Endothelial cell of umbilical vein (primary cell): Measurements from ENCODE around the gene RGS7. TPM values are rescaled to one million over a fixed set of nuclear protein-coding genes. Genes with fewer than 3 reads are reported as not detected.
"Not testable (repeated sequence)": the region's sequence is repeated elsewhere in the genome, so short reads cannot be mapped to it uniquely, and the experiment has no call there.

Experiments
- BruUV-seq: library from RNA; stranded (reverse); fragments of 400-500 nt; replicated peaks from 2 replicates; lab custom pipeline; 2021; lab: Mats Ljungman, UMichigan
- CTCF ChIA-PET: fragments of 300-600, 350-600 bp; sonication (Branson Sonifier 250); formaldehyde crosslinking; loops from one replicate; lab custom pipeline; 2021; ENCODE audit warnings: antibody characterized with exemption, inconsistent platforms; lab: Charles Lee
- POLR2A ChIA-PET: fragments of 300-600, 350-600 bp; sonication (Branson Sonifier 250); formaldehyde crosslinking; loops from one replicate; lab custom pipeline; 2021; ENCODE audit warnings: antibody characterized with exemption, inconsistent platforms; lab: Charles Lee
- DNase-seq: peaks from one replicate; pipeline ENCODE4 v3.0.0-alpha.2; 2011; ENCODE audit warnings: low read depth, low spot score
- FAIRE-seq: peaks from 2 replicates; lab custom pipeline; 2011; peaks lifted over from hg19 to GRCh38; lab: Jason Lieb, UNC
- H2AFZ ChIP-seq: 2 replicates; pipeline ENCODE4 v1.6.0; 2012; ENCODE audit warnings: low read depth, low read length, control low read depth, inconsistent platforms
- H3K27ac ChIP-seq: 2 replicates; pipeline ENCODE4 v1.5.1; 2011; ENCODE audit warnings: low read depth, mild to moderate bottlenecking, control low read depth, low read length, moderate library complexity; ENCODE audit not compliant: insufficient read depth
- H3K27me3 ChIP-seq, 2 experiments: 2 replicates each; pipeline versions ENCODE4 v1.6.0 to v1.6.1; 2011; ENCODE audit warnings: low read length in 2 of 2, mixed read lengths in 1 of 2; ENCODE audit not compliant: control insufficient read depth in 2 of 2, insufficient read depth in 2 of 2
- H3K36me3 ChIP-seq, 2 experiments: 2 replicates in 1 of 2; 3 replicates in 1 of 2; pipeline ENCODE4 v1.5.1; 2011; ENCODE audit warnings: low read length in 2 of 2, mild to moderate bottlenecking in 1 of 2, moderate library complexity in 1 of 2; ENCODE audit not compliant: control insufficient read depth in 2 of 2, insufficient read depth in 2 of 2; ENCODE audit errors: extremely low read depth in 1 of 2
- H3K4me1 ChIP-seq: 3 replicates; pipeline ENCODE4 v1.5.1; 2011; ENCODE audit warnings: mild to moderate bottlenecking, low read length; ENCODE audit not compliant: control insufficient read depth, insufficient read depth; ENCODE audit errors: extremely low read depth
- H3K4me2 ChIP-seq: 2 replicates; pipeline ENCODE4 v1.6.1; 2011; ENCODE audit warnings: low read length, control low read depth, mixed read lengths; ENCODE audit not compliant: insufficient read depth
- H3K4me3 ChIP-seq, 3 experiments: fragments of 200-600 bp in 1 of 3; sonication (generic), shearing (Covaris generic) in 1 of 3; replicated peaks in 1 of 3; 2 replicates each; pipeline ENCODE4 v1.5.1; 2011 to 2016; ENCODE audit warnings: control low read depth in 3 of 3, low read length in 3 of 3, mild to moderate bottlenecking in 2 of 3, inconsistent platforms in 1 of 3, low read depth in 1 of 3, moderate library complexity in 1 of 3; ENCODE audit not compliant: insufficient read depth in 1 of 3
- H3K79me2 ChIP-seq: 2 replicates; pipeline ENCODE4 v1.6.0; 2012; ENCODE audit warnings: low read length, inconsistent platforms; ENCODE audit not compliant: control insufficient read depth, insufficient read depth
- H3K9ac ChIP-seq: replicated peaks from 2 replicates; pipeline ENCODE3; 2011; ENCODE audit warnings: low read length, control low read depth; ENCODE audit not compliant: insufficient read depth; ENCODE audit errors: extremely low read depth
- H3K9me1 ChIP-seq: replicated peaks from 3 replicates; pipeline ENCODE4 v1.6.0; 2011; ENCODE audit warnings: mild to moderate bottlenecking, low read length; ENCODE audit not compliant: control insufficient read depth, insufficient read depth; ENCODE audit errors: extremely low read depth
- H3K9me3 ChIP-seq: replicated peaks from 2 replicates; pipeline ENCODE4 v1.5.1; 2012; ENCODE audit warnings: low read length, inconsistent platforms; ENCODE audit not compliant: control insufficient read depth, insufficient read depth
- H4K20me1 ChIP-seq: replicated peaks from 2 replicates; pipeline ENCODE3; 2011; ENCODE audit warnings: mild to moderate bottlenecking, low read length; ENCODE audit not compliant: control insufficient read depth, insufficient read depth; ENCODE audit errors: extremely low read depth
- EZH2 ChIP-seq: IDR thresholded peaks from 2 replicates; pipeline ENCODE4 v1.6.1; 2012; ENCODE audit warnings: borderline replicate concordance, low read depth, mild to moderate bottlenecking, moderate library complexity, low read length, inconsistent platforms; ENCODE audit not compliant: severe bottlenecking
- FOS ChIP-seq: IDR thresholded peaks from 2 replicates; pipeline ENCODE4 v1.6.1; 2011; ENCODE audit warnings: mild to moderate bottlenecking, low read length, moderate library complexity, borderline replicate concordance; ENCODE audit not compliant: insufficient read depth
- GATA2 ChIP-seq: IDR thresholded peaks from 2 replicates; pipeline ENCODE4 v1.7.0; 2011; ENCODE audit warnings: low read depth, mild to moderate bottlenecking, moderate library complexity, mixed read lengths, low read length; ENCODE audit not compliant: insufficient read length, insufficient read depth
- JUN ChIP-seq: IDR thresholded peaks from 2 replicates; pipeline ENCODE4 v1.6.1; 2011; ENCODE audit warnings: borderline replicate concordance, low read depth; ENCODE audit not compliant: insufficient read length, insufficient read depth
- MYC ChIP-seq: IDR thresholded peaks from one replicate; pipeline ENCODE4 v1.6.1; 2011; ENCODE audit warnings: mild to moderate bottlenecking, low read depth, low read length
- POLR2A ChIP-seq: IDR thresholded peaks from 2 replicates; pipeline ENCODE4 v1.6.1; 2012; ENCODE audit warnings: low read depth, mild to moderate bottlenecking, control low read depth, low read length
- POLR2AphosphoS5 ChIP-seq: IDR thresholded peaks from 2 replicates; pipeline ENCODE4 v1.6.1; 2012; ENCODE audit warnings: low read depth, mild to moderate bottlenecking, control low read depth, low read length, moderate library complexity; ENCODE audit not compliant: insufficient read depth
- dilution Hi-C: fragments of 300-500 bp; cut with MboI; formaldehyde crosslinking; loops from one replicate; pipeline ENCODE4 v1.15.0; 2019; ENCODE audit warnings: low sequenced_read_pairs; ENCODE audit not compliant: extremely low pct_ligation_motif_present
- intact Hi-C: fragments of 100-400 bp; cut with micrococcal nuclease; formaldehyde crosslinking; loops from one replicate; pipeline ENCODE4 v1.10.0; 2022
- polyA plus RNA-seq, 4 experiments: library from polyadenylated mRNA; depleted of rRNA in 3 of 4; stranded (reverse) in 3 of 4; unstranded in 1 of 4; fragments of >200 nt; gene quantifications; 2 replicates each; pipeline versions ENCODE4 v1.2.1 to v1.2.3, GENCODE V29; 2011 to 2012; ENCODE audit warnings: missing spikeins in 1 of 4
- total RNA-seq: library from RNA; stranded (reverse); gene quantifications from 2 replicates; pipeline ENCODE4 v1.2.3, GENCODE V29; 2021
- TF ChIP-seq, protein P1 (sequence below): IDR thresholded peaks from 2 replicates; pipeline ENCODE4 v1.6.1; 2011; ENCODE audit not compliant: insufficient read depth, insufficient read length
- TF ChIP-seq, protein P2 (sequence below), 2 donors: IDR thresholded peaks; 1 replicate in 1 of 2; 2 replicates in 1 of 2; pipeline ENCODE4 v1.5.1; 2011; ENCODE audit warnings: low read length in 2 of 2, mild to moderate bottlenecking in 2 of 2, moderate library complexity in 2 of 2, control low read depth in 1 of 2, inconsistent platforms in 1 of 2, low read depth in 1 of 2; ENCODE audit not compliant: insufficient read depth in 1 of 2; ENCODE audit errors: extremely low read depth in 1 of 2

RGS7 gene
- total and polyA plus RNA-seq, 2 donors (not counting 3 experiments of a cell fraction or from before 2014, with no cell fraction given): 0.43 to 0.44 TPM

DNA sequence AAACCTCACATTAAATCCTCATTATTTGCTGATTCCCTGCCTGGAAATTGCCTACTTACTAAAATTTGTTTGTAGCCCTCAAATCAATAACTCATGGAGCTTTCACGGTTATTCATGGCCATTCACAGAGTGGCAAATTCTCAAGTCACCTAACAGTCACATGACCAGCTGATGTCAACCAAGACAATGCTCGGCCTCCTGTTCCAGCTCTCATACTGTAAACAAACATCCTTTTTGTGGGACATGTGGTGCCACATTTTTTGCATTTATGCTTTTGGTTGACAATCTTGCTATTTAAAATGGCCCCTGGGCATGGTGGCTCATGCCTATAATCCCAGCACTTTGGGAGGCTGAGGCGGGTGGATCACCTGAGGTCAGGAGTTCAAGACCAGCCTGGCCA lies 473.5 kb downstream of the RGS7 start:
- BruUV-seq: no TSS peak
- Histone ChIP-seq H2AFZ (no peak overlapping the region), H3K4me1 (peaks cover 7% of the 10 kb centered on the region), H4K20me1 (no peaks in the 10 kb centered on the region), H3K9me3 (no peaks in the 10 kb centered on the region), H3K9ac (no peak overlapping the region), H3K27me3 (no peaks in the 10 kb centered on the region), H3K79me2 (no peaks in the 10 kb centered on the region), H3K4me3 (no peak overlapping the region), H3K27ac (no peak overlapping the region), H3K4me2 (no peak overlapping the region), H3K9me1 (no peaks in the 10 kb centered on the region), H3K36me3 (no peaks in the 10 kb centered on the region)
- DNase-seq (no peak), FAIRE-seq (no peak)
- dilution Hi-C loops: no loop called here
- TF ChIP-seq EZH2 (no peak), POLR2A (no peak), JUN (no peak), GATA2 (no peak), FOS (no peak), POLR2AphosphoS5 (no peak), MYC (no peak)
- TF ChIP-seq, protein P1, sequence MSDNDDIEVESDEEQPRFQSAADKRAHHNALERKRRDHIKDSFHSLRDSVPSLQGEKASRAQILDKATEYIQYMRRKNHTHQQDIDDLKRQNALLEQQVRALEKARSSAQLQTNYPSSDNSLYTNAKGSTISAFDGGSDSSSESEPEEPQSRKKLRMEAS: no peak
- TF ChIP-seq, protein P2, sequence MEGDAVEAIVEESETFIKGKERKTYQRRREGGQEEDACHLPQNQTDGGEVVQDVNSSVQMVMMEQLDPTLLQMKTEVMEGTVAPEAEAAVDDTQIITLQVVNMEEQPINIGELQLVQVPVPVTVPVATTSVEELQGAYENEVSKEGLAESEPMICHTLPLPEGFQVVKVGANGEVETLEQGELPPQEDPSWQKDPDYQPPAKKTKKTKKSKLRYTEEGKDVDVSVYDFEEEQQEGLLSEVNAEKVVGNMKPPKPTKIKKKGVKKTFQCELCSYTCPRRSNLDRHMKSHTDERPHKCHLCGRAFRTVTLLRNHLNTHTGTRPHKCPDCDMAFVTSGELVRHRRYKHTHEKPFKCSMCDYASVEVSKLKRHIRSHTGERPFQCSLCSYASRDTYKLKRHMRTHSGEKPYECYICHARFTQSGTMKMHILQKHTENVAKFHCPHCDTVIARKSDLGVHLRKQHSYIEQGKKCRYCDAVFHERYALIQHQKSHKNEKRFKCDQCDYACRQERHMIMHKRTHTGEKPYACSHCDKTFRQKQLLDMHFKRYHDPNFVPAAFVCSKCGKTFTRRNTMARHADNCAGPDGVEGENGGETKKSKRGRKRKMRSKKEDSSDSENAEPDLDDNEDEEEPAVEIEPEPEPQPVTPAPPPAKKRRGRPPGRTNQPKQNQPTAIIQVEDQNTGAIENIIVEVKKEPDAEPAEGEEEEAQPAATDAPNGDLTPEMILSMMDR (IDR thresholded peaks at IDR 0.05; ENCODE audit: extremely low read depth in 1 of 2, insufficient read depth in 1 of 2, low read depth in 1 of 2, low read length in 2 of 2): no peak
- CTCF ChIA-PET: interaction anchor here (0.7 to 3.0 kb wide), 6 partner anchors 35 to 156 kb away, joined by 3 to 49 read pairs (median 4); no protein-coding TSS in a partner anchor
- POLR2A ChIA-PET: no interaction called here
- intact Hi-C loops: no loop called here

DNA sequence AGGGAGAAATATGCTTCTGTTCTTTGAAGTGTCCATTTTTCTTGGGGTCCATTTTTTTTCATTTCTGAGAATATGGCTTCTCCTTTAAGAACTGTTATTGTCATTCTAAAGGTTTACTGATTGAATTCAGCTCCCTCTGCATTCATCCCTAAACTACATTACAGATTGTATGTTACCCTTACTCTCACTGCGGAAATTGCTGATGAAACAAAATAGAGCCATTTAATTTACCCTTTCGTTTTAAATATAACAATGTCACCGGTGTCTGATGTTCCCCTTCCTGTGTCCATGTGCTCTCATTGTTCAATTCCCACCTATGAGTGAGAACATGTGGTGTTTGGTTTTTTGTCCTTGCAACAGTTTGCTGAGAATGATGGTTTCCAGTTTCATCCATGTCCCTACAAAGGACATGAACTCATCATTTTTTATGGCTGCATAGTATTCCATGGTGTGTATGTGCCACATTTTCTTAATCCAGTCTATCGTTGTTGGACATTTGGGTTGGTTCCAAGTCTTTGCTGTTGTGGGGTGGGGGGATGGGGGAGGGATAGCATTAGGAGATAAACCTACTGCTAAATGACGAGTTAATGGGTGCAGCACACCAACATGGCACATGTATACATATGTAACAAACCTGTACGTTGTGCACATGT lies 474.2 kb downstream of the RGS7 start:
- BruUV-seq, H3K9me3 ChIP-seq, H3K4me2 ChIP-seq, FAIRE-seq, H4K20me1 ChIP-seq, H3K27me3 ChIP-seq, DNase-seq, H3K4me3 ChIP-seq, H3K9me1 ChIP-seq, H3K27ac ChIP-seq, H3K36me3 ChIP-seq, POLR2A ChIA-PET, H2AFZ ChIP-seq, intact Hi-C loops, H3K9ac ChIP-seq, dilution Hi-C loops, H3K79me2 ChIP-seq: not testable (repeated sequence)
- H3K4me1 ChIP-seq: peaks cover 13% of the 10 kb centered on the region
- CTCF ChIA-PET: interaction anchor here (0.5 to 3.0 kb wide), 4 partner anchors 118 to 198 kb away, joined by 3 to 49 read pairs (median 3); no protein-coding TSS in a partner anchor
